HepG2 (cell line): ENCODE measurements around the gene CGREF1.

Experiments used
- ATF1 ChIP-seq: IDR thresholded peaks from 2 replicates; pipeline ENCODE4 v1.6.1; 2016; ENCODE audit warnings: mild to moderate bottlenecking, control low read depth
- ELF1 ChIP-seq: sonication (generic); formaldehyde crosslinking; IDR thresholded peaks from 2 replicates; pipeline ENCODE4 v1.4.0; 2020; ENCODE audit warnings: missing genetic modification reagents
- ZNF230 ChIP-seq: sonication (generic); formaldehyde crosslinking; IDR thresholded peaks from 2 replicates; pipeline ENCODE4 v1.4.0; 2020; ENCODE audit warnings: mild to moderate bottlenecking, missing genetic modification reagents
- ZNF703 ChIP-seq: sonication (generic); formaldehyde crosslinking; IDR thresholded peaks from 2 replicates; pipeline ENCODE4 v1.5.1; 2020; ENCODE audit warnings: missing genetic modification reagents, mild to moderate bottlenecking, moderate library complexity, borderline replicate concordance
- TF ChIP-seq, protein P1 (sequence below), 2 experiments: sonication (generic) in 1 of 2; formaldehyde crosslinking in 1 of 2; IDR thresholded peaks; 2 replicates each; pipeline versions ENCODE4 v1.5.1 to v1.6.1; 2011 to 2020; ENCODE audit warnings: borderline replicate concordance in 1 of 2, low read depth in 1 of 2, low read length in 1 of 2, mild to moderate bottlenecking in 1 of 2, missing genetic modification reagents in 1 of 2, moderate library complexity in 1 of 2
- TF ChIP-seq, protein P2 (sequence below): sonication (generic); formaldehyde crosslinking; IDR thresholded peaks from 2 replicates; pipeline ENCODE4 v1.5.0; 2020; ENCODE audit warnings: mild to moderate bottlenecking, missing genetic modification reagents, moderate library complexity

DNA sequence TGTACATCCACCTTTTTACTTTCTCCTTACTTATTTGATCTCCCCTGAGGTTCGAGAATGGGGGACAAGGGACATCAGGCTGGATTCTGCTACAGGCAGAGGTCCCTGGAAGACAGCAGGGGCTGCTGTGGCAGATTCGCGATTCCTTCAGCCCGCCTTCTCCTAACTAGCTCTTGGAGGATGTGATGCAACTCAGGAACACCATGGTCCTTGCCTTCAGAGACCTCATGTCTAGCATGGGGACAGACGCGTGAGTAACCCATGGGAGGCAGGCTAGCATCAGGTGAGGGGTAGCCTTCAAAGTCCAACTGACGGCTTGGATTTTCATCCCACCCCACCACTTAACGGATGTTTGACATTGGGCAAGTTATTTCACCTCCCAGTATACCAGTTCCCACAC, 29.0 kb upstream of the CGREF1 start:
- TF ChIP-seq, protein P1, sequence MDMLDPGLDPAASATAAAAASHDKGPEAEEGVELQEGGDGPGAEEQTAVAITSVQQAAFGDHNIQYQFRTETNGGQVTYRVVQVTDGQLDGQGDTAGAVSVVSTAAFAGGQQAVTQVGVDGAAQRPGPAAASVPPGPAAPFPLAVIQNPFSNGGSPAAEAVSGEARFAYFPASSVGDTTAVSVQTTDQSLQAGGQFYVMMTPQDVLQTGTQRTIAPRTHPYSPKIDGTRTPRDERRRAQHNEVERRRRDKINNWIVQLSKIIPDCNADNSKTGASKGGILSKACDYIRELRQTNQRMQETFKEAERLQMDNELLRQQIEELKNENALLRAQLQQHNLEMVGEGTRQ (IDR thresholded peaks at IDR 0.05; ENCODE audit: low read depth, low read length) = no peak
- TF ChIP-seq, protein P1 (CRISPR knock-in tag; IDR thresholded peaks at IDR 0.05; ENCODE audit: borderline replicate concordance) = no peak
- TF ChIP-seq, protein P2, sequence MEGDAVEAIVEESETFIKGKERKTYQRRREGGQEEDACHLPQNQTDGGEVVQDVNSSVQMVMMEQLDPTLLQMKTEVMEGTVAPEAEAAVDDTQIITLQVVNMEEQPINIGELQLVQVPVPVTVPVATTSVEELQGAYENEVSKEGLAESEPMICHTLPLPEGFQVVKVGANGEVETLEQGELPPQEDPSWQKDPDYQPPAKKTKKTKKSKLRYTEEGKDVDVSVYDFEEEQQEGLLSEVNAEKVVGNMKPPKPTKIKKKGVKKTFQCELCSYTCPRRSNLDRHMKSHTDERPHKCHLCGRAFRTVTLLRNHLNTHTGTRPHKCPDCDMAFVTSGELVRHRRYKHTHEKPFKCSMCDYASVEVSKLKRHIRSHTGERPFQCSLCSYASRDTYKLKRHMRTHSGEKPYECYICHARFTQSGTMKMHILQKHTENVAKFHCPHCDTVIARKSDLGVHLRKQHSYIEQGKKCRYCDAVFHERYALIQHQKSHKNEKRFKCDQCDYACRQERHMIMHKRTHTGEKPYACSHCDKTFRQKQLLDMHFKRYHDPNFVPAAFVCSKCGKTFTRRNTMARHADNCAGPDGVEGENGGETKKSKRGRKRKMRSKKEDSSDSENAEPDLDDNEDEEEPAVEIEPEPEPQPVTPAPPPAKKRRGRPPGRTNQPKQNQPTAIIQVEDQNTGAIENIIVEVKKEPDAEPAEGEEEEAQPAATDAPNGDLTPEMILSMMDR (CRISPR knock-in tag) = no peak
- TF ChIP-seq ZNF703 (CRISPR knock-in tag) (no peak), ELF1 (CRISPR knock-in tag) (no peak), ATF1 (CRISPR knock-in tag) (no peak), ZNF230 (CRISPR knock-in tag) (no peak)
